NOMO-1 treated with DMSO at 0.1 percent for 48 hours (cell line): ENCODE data around the gene C1orf21.

Source experiments
- DNase-seq: peaks from one replicate; lab custom pipeline; 2025; ENCODE audit not compliant: unreplicated experiment; lab: John Stamatoyannopoulos, UW

C1orf21 gene

DNA sequence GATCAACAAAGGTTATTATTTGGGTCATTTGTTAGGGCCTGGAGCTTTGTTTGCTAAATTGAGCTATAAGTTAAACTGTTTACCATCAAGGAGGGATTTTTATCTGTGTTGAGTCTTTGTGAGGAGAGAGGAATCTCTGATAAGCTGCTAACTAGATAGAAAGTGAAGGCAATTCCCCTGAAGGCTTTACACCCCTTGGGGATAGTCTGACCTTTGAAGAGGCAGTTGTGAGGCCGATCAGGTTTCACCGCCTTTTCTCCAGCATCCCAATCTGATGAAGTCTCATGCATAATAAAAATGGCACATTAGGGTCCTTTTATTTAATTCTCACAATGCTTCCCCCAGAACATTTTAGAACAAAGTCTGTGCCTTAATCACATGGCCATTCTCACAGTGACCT, 21.8 kb downstream of the C1orf21 start:
- DNase-seq, result no peak

DNA sequence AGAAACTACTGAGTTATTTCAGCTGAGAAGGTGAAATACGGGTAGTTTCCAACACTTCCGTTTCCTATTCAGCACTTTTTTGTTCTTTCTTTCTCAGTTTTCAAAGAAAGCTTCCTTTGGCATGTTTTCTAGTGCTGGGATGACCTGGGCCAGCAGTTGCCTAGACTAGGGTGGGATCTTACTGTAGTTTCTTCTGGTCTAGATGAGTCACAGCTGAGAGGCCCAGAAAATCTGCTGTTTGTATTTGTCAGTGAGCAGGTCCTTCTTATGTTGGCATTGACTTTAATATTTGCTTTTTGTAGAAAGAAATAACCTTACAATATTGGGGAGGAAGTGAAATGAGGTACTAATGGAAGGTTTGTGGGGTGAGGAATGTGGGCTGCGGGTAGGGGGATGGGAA, 22.2 kb downstream of the C1orf21 start:
- no peak for DNase-seq

DNA sequence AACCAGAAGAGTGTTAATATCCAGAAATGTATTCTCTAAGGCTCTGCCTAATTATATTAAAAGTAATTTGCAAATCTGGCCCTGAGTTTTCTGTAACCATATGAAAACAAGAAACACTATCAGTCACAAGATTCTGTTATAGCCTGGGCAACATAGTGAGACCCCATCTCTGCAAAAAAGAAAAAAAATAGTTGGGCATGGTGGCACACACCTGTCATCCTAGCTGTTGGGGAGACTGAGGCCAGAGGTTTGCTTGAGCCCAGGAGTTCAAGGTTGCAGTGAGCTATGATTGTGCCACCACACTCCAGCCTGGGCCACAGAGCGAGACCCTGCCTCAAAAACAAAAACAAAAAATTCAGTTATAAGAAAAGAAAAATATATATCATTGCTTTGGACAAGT, 25.6 kb downstream of the C1orf21 start:
- no peak for DNase-seq

DNA sequence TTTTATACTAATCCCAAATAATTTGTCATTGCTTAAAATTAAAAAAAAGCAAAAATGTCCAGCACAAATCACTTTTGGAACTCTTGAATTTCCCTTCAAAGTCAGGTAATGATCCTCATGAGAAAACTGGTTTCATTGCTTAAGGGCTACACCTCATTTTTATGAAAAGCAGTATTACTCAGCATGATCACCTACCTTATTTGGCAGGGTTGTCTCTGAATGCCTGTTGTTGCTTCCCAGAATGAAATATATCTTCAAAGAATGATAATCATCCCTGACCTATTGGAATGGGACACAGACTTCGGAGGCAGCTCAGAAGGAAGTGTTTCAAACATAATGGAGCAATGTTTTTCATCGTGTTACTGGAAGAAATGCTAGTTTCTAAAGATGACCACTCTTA, 29.7 kb downstream of the C1orf21 start:
- DNase-seq, result no peak

DNA sequence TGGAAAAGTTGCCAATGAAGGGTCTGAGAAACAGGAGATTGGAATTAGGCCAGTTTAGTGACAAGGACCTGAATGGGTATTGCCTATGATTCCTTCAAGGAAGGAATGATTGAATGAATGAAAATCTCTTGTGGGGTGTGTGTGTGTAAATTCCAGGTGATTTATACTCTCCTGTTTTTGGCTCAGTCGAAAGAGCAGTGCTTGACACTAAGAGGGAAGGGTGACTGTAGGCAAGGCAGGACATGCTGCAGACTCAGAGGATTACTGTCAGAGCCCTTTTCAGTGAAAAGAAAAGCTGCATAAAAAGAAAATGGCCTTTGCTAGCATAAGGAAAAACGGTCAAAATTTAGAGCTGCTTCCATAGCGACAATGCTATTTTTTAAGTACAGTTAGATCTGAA, 30.1 kb downstream of the C1orf21 start:
- DNase-seq, result no peak

DNA sequence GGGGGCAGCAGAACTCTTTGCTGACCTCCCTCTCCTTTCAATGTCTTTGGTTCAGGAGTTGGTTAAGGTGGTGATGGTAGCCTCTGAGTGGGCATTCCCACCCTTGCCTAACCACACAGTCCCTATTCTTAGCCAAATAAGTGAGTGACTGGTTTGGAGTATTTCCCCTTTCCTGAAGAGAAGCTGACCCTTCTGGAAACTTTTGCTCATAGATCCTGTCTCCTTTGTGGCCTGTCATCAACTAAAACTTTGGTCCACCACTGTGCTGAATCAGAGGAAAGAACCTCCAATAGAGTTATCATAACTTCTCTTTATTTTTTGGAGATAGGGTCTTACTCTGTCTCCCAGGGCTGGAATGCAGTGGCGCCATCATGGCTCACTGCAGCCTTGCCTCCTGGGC, 31.1 kb downstream of the C1orf21 start:
- no peak for DNase-seq

DNA sequence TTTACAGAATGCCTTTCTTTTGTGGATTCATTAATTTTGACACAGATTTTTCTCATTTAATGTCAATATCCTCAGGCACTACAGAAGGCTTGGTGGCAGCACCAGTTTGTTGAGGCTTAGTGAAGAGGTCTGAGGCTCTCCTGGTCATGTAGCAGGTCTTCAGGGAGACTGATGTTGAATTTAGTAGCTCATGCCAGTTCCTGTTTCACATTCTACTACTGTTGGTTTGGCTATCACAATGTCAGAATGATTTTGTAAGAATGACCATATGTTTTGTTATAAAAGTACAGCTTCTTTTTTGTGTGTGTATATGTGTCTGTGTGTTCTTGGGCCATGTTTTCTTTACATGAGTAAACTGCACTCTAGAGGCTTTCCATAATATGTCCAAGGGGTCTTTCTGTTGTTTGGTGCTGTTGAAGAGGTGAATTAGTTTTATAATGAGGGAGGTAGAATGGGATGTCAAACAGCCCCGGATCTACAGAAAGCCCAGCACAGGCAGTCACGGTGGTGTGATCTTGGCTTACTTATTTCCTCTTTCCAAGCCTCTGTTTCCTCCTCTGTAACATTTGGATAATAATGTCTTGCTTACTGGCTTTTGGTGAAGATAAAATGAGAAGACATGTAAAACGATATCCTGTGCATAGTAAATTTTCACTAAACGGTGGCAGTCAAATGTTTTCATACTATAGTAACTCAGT, 32.0 kb downstream of the C1orf21 start:
- DNase-seq, result peak; percentile 56

DNA sequence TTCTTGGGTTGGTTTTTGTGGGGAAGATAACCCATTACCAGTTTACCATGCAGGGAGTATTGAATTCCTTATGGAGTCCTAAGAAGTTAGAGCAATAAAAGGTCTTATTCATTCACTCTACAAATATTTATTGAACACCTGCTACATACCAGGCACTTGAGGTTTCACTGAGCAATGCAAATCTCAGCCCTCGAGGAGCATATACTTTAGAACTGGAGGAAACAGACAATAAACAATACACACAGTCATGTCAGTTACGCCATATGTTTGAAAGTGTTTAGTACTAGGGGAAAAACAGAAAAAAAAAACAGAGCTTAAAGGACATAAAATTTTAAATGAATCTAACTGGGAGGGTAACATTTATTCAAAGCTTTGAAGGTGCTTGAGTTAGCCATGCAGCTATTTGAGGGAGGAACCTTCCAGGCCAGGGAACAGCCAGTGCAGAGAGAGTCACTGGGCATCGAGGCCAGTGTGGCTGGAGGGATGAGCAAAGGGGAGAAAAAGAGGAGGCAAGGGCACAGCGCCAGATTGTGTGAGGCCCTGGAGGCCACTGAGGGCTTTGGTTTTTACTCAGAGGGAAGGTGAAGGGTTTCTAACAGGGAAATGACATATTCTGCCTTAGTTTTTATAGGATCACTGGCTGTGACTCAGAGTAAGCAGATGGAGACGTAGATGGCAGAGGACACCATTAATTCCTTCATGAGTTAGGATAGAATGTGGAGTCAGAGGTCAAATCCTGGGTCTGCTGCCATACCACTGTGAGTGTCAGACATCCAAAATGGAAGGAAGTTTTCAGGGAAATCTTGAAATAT, 32.7 kb downstream of the C1orf21 start:
- DNase-seq, result no peak

DNA sequence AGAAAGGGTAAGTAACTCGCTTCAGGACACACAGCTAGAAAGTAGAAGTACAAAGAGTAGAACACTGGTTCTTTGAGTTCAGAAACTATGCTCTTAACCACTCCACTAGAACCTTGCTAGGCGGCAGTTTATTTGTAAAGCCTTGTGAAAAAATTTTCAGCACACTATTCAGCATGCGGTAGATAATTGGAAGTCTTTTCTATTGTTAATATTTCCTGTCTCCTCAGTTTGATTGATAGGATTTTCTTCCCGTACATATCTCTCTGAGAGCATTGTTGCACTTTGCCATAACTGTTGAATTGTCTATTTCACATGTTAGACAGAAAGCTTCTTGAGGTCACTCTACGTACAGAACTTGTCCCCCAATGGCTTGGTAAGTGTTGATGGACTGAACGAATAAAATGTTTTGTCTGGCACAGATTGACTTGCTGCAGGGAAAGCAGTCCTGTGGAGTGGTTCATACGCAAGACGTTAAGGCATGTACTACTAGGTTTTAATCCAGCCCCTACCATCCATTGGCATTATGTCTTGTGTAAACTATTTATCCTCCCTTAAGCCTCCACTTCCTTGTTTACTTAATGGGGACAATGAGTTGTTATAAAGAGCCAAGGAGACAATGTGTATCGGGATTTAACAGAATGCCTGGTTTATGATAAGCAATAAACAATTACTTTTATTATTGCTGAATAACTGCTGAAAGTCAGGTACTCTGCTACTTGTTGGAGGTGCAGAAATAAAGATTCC, 35.8 kb downstream of the C1orf21 start:
- DNase-seq, result no peak

DNA sequence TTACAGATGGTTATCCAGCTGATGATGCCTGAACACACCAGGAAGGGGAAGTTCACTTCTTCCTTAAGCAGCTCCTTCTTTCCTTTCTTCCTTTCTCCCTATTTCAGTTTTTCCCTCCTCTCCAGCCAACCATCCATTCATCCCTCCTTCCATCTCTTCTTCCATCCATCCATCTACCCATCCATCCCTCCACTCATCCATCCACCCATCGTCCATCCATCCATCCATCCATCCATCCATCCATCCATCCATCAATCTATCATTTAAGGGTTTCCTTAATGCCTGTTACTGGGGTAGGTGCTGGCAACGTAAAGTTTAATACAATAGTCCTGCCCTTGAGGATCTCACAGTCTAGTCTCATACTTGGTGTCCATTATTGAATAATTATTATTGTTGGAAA, 36.8 kb downstream of the C1orf21 start:
- DNase-seq, result no peak

DNA sequence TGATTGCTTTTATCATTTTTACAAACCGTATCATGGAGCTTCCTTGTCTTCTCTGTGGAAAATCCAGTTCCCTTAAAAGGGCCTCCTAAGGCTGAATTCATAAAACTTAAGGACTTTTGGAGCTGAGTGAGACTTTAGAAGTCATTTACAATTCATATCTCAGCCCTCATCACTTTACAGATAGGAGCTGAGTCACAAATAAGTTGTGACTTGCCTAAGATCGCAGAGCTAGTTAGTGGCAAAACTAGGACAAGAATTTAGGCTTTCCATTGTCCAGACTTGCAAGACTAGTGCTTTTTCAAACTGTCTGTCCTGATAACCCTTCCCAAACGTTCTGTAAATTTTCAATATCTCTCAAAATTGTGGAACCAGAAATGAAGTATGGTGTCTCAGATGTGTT, 37.3 kb downstream of the C1orf21 start:
- DNase-seq, result no peak

DNA sequence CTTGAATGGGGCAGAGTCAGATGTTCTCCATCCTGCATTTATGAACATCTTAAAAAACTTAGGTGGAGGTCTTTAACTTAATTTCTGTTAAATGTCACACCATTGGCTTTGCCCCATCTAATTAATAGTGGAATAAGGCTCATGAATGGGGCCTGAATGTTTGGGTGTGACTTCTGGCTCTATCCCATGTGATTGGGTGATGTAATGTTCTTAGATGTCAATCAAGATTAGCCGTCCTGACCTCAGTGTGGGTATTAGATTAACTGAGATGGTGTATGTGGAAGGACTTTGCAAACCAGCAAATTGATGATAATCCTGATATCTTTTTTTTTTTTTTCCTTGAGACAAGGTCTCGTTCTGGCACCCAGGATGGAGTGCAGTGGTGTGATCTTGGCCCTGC, 38.1 kb downstream of the C1orf21 start:
- no peak for DNase-seq

DNA sequence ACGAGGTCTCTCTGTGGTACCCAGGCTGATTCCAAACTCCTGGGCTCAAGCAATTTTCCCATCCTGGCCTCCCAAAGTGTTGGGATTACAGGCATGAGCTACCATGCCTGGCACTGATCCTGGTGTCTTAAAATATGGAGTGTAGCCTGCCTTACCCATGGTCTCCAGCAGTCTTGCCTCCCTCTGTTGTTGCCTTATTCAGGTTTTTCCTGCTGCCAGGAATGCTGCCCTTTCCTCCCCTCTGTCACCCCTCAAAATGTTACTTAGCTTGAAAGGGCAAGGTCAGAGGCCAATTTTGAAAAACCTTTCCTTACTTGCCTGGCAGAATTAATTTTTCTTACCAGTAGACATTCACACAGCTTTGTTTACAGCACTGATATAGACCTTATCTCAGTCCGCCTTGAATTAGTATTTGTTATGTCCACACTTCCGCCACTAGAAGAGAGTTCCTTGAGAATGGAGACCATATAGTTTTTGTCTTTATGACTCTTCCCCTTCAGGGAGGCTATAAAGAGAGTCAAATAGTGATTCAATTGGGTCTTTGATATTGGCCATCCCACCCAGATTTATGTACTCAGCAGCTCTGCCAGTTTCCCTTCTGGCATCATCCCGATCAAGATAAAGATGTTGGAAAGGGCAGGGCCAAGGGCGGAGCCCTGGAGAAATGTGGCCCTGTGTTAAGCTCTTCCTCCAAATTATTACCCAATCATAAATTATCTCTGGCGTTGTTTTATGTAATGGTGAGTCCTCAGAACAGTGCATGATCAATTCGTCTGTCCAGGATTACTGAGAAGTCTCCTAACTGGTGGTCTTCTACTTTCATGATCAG, 38.8 kb downstream of the C1orf21 start:
- DNase-seq, result no peak

DNA sequence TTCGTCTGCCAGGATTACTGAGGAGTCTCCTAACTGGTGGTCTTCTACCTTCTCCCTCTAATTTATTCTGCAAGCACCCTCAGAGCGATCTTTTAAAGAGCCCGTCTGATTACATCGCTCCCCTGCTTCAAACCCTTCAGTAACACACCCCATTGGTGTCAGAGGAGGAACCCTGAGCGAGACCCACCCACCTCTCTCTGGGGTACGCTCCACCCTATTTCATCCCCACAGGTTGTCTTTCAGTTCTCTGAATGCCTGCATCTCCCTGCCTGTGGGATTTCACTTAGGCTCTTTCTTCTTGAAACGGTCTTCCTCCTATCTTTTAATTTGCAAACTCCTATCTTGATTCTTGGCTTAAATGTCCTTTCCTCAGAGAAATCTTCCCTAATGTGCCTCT, 39.4 kb downstream of the C1orf21 start:
- DNase-seq, result no peak

DNA sequence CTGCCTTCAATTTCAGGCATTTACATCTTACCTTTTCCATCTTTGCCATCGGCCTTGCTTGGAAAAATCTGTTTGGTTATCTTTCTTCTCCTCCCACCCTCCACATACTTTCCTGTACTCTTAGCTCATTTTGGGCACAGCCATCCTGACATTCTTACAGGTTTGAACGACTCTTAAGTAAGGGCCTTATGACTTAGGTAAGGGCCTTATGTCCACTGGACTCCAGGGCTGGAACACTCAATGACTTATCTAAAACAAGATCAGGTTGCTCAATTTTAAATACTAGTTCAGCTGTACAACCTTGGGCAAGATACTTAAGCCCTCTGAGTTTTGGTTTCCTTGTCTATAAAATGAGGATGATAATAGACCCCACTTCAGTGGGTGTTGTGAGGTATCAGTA, 40.9 kb downstream of the C1orf21 start:
- DNase-seq, result no peak

DNA sequence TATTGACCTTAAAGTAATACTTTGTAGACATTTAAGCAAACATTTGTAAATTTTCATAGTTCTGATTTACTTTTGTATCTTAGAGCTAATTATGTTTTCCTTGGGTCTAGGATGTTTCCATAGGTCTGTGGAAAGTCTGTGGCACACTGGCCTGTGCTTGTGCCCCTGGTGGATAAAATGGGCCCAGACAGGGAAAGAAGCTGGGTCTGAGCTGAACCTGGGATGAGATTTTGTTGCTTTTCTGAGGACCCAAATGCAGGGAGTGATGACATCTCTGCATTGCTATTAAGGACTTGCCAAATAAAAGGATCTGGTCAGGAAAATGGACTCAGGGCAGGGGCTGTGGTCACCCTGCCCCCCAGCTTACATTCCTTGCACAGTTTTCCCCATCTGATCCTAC, 41.8 kb downstream of the C1orf21 start:
- DNase-seq, result no peak

DNA sequence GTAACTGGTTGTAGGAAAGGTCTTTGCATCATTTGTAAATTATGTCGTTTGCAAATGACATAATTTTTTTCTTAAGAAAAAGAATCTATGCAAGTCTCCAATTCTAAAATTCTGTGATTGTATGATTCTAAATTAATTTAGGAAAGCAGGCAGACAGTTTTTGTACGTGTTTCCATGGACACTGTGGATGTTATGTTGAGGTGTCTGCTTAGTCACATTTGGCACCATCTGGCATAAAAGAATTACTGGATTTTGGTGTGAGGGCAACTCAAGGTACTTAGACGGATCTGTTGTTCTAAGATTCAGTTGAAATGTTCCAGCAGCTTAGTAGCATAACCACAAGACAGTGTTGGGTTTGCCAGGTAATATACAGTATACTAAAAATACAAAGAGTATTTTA, 42.5 kb downstream of the C1orf21 start:
- no peak for DNase-seq

DNA sequence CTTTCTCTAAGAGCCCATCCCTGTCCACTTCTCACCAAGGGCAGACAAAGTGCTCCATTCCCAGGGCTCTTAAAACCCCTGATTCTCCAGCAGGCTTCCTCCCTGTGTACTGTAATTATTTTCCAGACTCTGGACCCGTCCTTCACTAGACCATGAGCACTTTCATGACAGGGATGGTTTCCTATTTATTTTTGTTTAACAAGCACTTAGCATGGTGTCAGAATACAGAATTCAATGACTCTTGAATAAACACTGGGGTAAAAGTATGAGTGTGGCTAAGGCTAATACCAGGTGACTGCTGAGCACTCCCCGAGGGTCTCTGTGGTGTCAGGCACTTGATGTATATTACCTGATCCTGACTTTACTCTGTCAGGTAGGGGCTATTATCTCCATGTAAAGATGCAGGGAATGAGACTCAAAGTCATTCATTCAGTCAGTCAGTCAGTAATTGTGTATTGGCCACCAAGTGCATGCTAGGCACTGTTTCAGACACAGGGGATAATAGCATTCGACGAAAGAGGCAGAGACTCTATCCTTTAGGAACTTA, 47.2 kb downstream of the C1orf21 start:
- no peak for DNase-seq

DNA sequence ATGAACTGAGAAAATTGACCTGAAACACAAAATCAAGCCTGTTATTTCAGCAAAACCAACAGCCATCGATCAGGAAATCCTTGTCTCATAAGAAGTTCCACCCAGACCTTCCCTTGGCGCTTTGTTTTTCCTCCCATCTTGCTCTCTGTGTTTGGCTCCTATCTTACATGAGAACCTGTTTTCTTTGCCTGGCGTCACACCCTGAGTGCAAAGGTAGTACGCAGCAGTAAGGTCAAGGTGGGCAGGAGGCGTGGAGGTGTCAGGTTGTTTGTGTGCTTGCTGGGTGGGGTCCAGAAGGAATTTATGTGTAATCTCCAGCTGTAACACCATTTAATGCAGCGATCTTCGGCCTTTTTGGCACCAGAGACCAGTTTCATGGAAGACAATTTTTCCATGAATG, 50.5 kb downstream of the C1orf21 start:
- no peak for DNase-seq

DNA sequence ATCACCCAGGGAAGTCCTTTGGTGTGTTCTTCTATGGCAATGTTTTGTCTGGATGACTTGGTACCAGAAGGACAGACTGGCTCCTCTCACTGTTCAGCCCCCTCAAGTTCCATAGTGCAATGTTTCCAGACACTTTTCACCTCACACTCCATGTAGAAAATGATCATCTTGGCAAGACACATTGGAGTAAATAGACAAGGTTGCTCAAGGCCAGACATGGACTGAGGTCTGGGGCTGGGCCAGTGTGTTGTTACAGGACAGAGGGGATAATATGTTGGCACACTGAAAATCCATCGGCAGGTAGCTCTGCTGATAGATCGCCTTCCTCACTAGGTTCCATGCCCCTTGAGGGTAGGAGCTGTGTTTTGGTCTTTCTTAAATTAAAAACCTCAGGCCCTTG, 51.5 kb downstream of the C1orf21 start:
- DNase-seq, result no peak

DNA sequence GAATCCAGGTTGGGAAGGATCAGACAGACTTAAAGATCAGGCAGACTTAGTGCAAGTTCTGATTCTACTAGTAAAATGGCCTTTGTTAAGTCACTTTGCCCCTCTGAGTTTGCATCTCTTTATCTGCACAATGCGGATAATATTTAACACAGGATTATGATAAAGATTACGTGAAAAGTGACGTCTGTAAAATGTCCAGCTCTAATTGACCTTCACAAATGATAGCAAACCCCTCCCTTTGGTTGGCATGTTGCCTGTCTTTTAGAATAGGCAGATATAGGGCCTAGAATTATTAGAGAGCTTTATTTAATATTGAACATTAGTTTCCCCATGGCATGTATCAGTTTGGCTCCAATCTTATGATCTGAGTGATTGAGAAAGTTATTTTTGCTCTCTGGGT, 55.4 kb downstream of the C1orf21 start:
- DNase-seq, result no peak
